ENCODE measurements around the gene GDPD5. TPM values are rescaled to one million over a fixed set of nuclear protein-coding genes. Genes with fewer than 3 reads are reported as not detected.
A peak's percentile ranks its signal among the peaks of the same experiment; 100 is the strongest.

The GDPD5 gene, protein sequence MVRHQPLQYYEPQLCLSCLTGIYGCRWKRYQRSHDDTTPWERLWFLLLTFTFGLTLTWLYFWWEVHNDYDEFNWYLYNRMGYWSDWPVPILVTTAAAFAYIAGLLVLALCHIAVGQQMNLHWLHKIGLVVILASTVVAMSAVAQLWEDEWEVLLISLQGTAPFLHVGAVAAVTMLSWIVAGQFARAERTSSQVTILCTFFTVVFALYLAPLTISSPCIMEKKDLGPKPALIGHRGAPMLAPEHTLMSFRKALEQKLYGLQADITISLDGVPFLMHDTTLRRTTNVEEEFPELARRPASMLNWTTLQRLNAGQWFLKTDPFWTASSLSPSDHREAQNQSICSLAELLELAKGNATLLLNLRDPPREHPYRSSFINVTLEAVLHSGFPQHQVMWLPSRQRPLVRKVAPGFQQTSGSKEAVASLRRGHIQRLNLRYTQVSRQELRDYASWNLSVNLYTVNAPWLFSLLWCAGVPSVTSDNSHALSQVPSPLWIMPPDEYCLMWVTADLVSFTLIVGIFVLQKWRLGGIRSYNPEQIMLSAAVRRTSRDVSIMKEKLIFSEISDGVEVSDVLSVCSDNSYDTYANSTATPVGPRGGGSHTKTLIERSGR
- 1.8 TPM for polyA plus RNA-seq (2013, experiment 1 of 2)
- polyA plus RNA-seq (2013, experiment 2 of 2), result 1.4 TPM

DNA sequence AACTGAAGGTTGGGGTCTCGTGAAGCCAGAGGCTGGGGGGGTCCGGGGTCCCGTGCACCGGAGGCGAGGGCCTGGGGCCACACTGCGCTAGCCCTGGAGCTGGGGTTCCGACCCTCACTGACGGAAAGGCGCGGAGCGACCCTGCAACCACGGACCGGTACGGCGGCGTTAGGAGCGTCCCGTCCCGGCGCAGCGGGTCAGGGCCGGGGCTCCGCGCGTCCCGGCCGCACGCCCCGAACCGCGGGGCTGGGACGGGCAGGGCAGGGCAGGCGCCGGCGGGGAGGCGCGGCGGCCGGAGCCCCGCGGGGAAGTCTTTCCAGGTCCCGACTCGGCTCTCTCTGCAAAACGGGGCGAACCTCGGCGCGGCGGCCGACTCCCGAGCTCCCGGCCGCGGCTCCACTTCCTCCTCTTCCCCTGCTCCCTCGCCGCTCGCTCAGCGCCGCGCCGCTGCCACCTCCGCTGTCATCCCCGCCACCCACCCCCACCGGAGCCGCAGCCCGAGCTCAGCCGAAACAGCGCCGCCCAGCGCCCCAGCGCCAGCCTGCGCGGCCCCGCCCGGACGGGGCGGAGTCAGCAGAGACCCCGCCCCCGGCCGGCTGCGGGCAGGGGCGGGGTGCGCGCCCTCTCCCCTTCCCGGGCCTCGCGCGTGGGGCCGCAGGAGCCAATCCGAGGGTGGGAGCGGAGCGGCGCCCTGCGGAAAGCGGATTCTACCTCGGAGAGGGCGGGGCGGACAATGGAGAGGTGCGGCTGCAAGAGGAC is at the start of gene GDPD5:
TSS of gene GDPD5 (minus strand) at position 509 of the 759 bp plus-strand sequence. CDS start 48,206 bp downstream, outside the sequence.
- H3K27ac ChIP-seq (ENCODE audit: low read length, poor library complexity, severe bottlenecking), result no peak within 1 kb of the TSS
- peak within 1 kb of the TSS; percentile 23 for H4K91ac ChIP-seq (ENCODE audit: low read length)
- H3K36me3 ChIP-seq (ENCODE audit: control insufficient read depth in 1 of 2, insufficient read depth in 2 of 2, low read depth in 1 of 2, low read length in 2 of 2), result no peaks in the 10 kb centered on the region
- H2BK12ac ChIP-seq (ENCODE audit: low read length in 2 of 2), result peak within 1 kb of the TSS in 1 of 2 experiments; percentile 24
- peak within 1 kb of the TSS; percentile 95 for H3K4me2 ChIP-seq (ENCODE audit: low read length, poor library complexity, severe bottlenecking)
- H2AFZ ChIP-seq (ENCODE audit: low read depth, low read length), result peak within 1 kb of the TSS; percentile 29
- no peaks in the 10 kb centered on the region for H3K9me3 ChIP-seq (ENCODE audit: control insufficient read depth, low read length)
- peak within 1 kb of the TSS; percentile 80 for H3K9ac ChIP-seq (ENCODE audit: low read length)
- peak within 1 kb of the TSS; percentile 4 to 92 for H3K18ac ChIP-seq (ENCODE audit: low read depth in 1 of 2, low read length in 2 of 2)
- no peak within 1 kb of the TSS for H2BK5ac ChIP-seq (ENCODE audit: low read depth, low read length, poor library complexity, severe bottlenecking)
- peak within 1 kb of the TSS; percentile 67 to 83 for H3K4me3 ChIP-seq (ENCODE audit: insufficient read depth in 1 of 2, low read depth in 1 of 2, low read length in 2 of 2)
- peak within 1 kb of the TSS in 1 of 2 experiments; percentile 71 for H3K14ac ChIP-seq (ENCODE audit: low read length in 2 of 2)
- no peaks in the 10 kb centered on the region for H3K79me1 ChIP-seq (replicated peaks; ENCODE audit: low read length, poor library complexity, severe bottlenecking)
- peaks cover 23 to 34% of the 10 kb centered on the region in 2 experiments for H3K27me3 ChIP-seq (ENCODE audit: control insufficient read depth in 1 of 2, insufficient read depth in 1 of 2, low read length in 2 of 2)
- peak within 1 kb of the TSS in 1 of 2 experiments; percentile 51 for H3K23ac ChIP-seq (ENCODE audit: low read length in 2 of 2)
- WGBS, result 0% methylated on average over 45 of the region's 99 CpGs
- H3K4me1 ChIP-seq (ENCODE audit: control insufficient read depth, insufficient read depth, low read depth, low read length), result peaks cover 16% of the 10 kb centered on the region
- H2BK120ac ChIP-seq (ENCODE audit: low read depth, low read length), result peak within 1 kb of the TSS; percentile 35
- H2AK5ac ChIP-seq (ENCODE audit: low read length, severe bottlenecking), result no peak within 1 kb of the TSS
- peak within 1 kb of the TSS; percentile 6 to 8 for H3K4ac ChIP-seq (ENCODE audit: low read depth in 1 of 2, low read length in 2 of 2)
- peak; percentile 72 for DNase-seq
- peak within 1 kb of the TSS; percentile 82 for H2BK15ac ChIP-seq (ENCODE audit: low read depth, poor library complexity, severe bottlenecking)
- peak within 1 kb of the TSS; percentile 83 for H4K8ac ChIP-seq (ENCODE audit: low read length)

DNA sequence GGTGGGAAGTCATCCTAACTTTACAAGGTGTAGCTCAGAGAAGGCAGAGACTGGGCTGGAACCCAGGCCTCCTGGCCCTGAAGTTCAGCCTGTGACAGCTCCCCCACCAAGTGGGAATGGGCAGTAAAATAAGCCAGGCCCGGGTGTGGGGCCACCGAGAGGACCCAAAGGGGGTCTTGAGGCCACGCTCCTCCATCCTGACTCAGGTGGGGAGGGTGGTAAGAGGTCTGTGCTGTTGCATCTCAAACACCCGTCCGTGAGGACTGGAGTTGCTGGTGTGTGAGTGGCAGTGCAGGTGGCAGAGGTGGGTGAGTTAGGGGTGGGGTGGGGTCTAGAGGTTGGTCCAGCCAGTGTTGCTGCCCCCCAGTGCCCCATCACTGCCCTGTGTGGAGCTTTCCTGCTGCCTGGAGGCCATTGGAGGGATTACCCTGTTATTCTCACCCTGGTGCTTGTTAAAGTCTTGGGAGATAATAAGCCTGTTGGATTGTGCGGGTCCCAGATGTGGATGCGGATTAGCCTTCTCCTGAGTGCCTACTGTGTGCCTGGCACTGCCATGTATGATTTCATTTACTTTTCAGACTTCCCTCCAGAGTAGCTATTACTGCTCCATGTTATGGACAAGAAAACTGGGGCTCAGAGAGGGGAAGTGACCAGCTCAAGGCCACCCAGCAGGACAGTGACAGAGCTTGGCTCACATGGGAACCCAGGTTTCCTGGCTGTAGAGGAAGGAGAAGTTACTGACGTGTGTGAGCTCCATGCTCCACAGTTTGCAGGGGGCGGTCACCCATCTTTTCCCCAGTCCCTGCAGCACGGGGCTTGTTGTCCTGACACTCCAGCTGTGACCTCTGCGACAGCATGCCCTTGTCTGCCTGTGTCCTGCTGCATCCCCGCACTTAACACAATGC is 49.2 kb upstream of the GDPD5 start:
- Histone ChIP-seq H2BK15ac (ENCODE audit: low read depth, poor library complexity, severe bottlenecking) (no peak overlapping the region), H2BK120ac (ENCODE audit: low read depth, low read length) (no peak overlapping the region), H3K4me2 (ENCODE audit: low read length, poor library complexity, severe bottlenecking) (no peak overlapping the region), H3K18ac (ENCODE audit: low read depth in 1 of 2, low read length in 2 of 2) (peak overlapping the region in 1 of 2 experiments; percentile 22), H2BK12ac (ENCODE audit: low read length in 2 of 2) (no peak overlapping the region), H3K9me3 (ENCODE audit: control insufficient read depth, low read length) (no peaks in the 10 kb centered on the region), H3K27me3 (ENCODE audit: control insufficient read depth in 1 of 2, insufficient read depth in 1 of 2, low read length in 2 of 2) (no peaks in the 10 kb centered on the region), H2AFZ (ENCODE audit: low read depth, low read length) (no peak overlapping the region), H3K4me3 (ENCODE audit: insufficient read depth in 1 of 2, low read depth in 1 of 2, low read length in 2 of 2) (no peak overlapping the region), H3K4me1 (ENCODE audit: control insufficient read depth, insufficient read depth, low read depth, low read length) (peaks cover 11% of the 10 kb centered on the region), H3K36me3 (ENCODE audit: control insufficient read depth in 1 of 2, insufficient read depth in 2 of 2, low read depth in 1 of 2, low read length in 2 of 2) (peaks cover 45 to 54% of the 10 kb centered on the region in 2 experiments), H2BK5ac (ENCODE audit: low read depth, low read length, poor library complexity, severe bottlenecking) (no peak overlapping the region), H3K27ac (ENCODE audit: low read length, poor library complexity, severe bottlenecking) (no peak overlapping the region), H3K9ac (ENCODE audit: low read length) (peak overlapping the region; percentile 23), H4K8ac (ENCODE audit: low read length) (no peak overlapping the region), H3K79me1 (replicated peaks; ENCODE audit: low read length, poor library complexity, severe bottlenecking) (peaks cover 20% of the 10 kb centered on the region), H3K14ac (ENCODE audit: low read length in 2 of 2) (no peak overlapping the region), H2AK5ac (ENCODE audit: low read length, severe bottlenecking) (no peak overlapping the region), H4K91ac (ENCODE audit: low read length) (no peak overlapping the region), H3K23ac (ENCODE audit: low read length in 2 of 2) (no peak overlapping the region), H3K4ac (ENCODE audit: low read depth in 1 of 2, low read length in 2 of 2) (no peak overlapping the region)
- 79% methylated on average over 12 of the region's 12 CpGs for WGBS
- DNase-seq, result no peak

DNA sequence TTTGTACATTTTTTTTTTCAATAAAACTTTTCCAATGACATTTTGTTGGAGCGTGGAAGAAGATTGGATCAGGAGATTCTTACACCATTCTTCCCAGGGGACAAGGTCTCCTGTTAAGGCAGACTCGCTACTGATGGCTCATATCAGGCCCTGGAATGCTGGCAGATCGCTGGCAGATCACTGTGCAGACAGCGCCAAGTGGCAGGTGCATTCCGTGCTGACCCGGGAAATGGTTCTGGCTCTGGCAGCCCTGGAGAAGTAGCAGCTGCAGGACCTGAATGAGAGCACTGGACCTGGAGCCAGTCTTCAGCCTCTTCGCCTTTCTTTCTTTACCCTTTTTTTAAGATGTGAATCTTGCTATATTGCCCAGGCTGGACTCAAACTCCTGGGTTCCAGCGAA is 47.0 kb upstream of the GDPD5 start:
- 83% methylated on average over 8 of the region's 8 CpGs for WGBS
- H3K14ac ChIP-seq (ENCODE audit: low read length in 2 of 2), result no peak overlapping the region

More for the DNA sequence above, 47.0 kb upstream of the GDPD5 start:
- H4K8ac ChIP-seq (ENCODE audit: low read length), result peak overlapping the region; percentile 8
- H2BK120ac ChIP-seq (ENCODE audit: low read depth, low read length), result no peak overlapping the region
- H2BK5ac ChIP-seq (ENCODE audit: low read depth, low read length, poor library complexity, severe bottlenecking), result no peak overlapping the region
- H3K9ac ChIP-seq (ENCODE audit: low read length), result no peak overlapping the region
- H3K4me1 ChIP-seq (ENCODE audit: control insufficient read depth, insufficient read depth, low read depth, low read length), result peaks cover 23% of the 10 kb centered on the region
- no peaks in the 10 kb centered on the region for H3K27me3 ChIP-seq (ENCODE audit: control insufficient read depth in 1 of 2, insufficient read depth in 1 of 2, low read length in 2 of 2)
- no peak overlapping the region for H3K27ac ChIP-seq (ENCODE audit: low read length, poor library complexity, severe bottlenecking)
- no peak overlapping the region for H3K4ac ChIP-seq (ENCODE audit: low read depth in 1 of 2, low read length in 2 of 2)
- no peak overlapping the region for H4K91ac ChIP-seq (ENCODE audit: low read length)
- H3K9me3 ChIP-seq (ENCODE audit: control insufficient read depth, low read length), result no peaks in the 10 kb centered on the region
- H3K23ac ChIP-seq (ENCODE audit: low read length in 2 of 2), result no peak overlapping the region
- no peak overlapping the region for H3K4me3 ChIP-seq (ENCODE audit: insufficient read depth in 1 of 2, low read depth in 1 of 2, low read length in 2 of 2)
- no peak overlapping the region for H2BK12ac ChIP-seq (ENCODE audit: low read length in 2 of 2)
- H3K4me2 ChIP-seq (ENCODE audit: low read length, poor library complexity, severe bottlenecking), result no peak overlapping the region
- no peak overlapping the region for H3K18ac ChIP-seq (ENCODE audit: low read depth in 1 of 2, low read length in 2 of 2)
- DNase-seq, result no peak
- H2AFZ ChIP-seq (ENCODE audit: low read depth, low read length), result no peak overlapping the region
- no peak overlapping the region for H2AK5ac ChIP-seq (ENCODE audit: low read length, severe bottlenecking)
- H2BK15ac ChIP-seq (ENCODE audit: low read depth, poor library complexity, severe bottlenecking), result no peak overlapping the region
- H3K79me1 ChIP-seq (replicated peaks; ENCODE audit: low read length, poor library complexity, severe bottlenecking), result peaks cover 23% of the 10 kb centered on the region
- peaks cover 66 to 75% of the 10 kb centered on the region in 2 experiments for H3K36me3 ChIP-seq (ENCODE audit: control insufficient read depth in 1 of 2, insufficient read depth in 2 of 2, low read depth in 1 of 2, low read length in 2 of 2)
